ENCODE results near the gene DNPH1.

DNA sequence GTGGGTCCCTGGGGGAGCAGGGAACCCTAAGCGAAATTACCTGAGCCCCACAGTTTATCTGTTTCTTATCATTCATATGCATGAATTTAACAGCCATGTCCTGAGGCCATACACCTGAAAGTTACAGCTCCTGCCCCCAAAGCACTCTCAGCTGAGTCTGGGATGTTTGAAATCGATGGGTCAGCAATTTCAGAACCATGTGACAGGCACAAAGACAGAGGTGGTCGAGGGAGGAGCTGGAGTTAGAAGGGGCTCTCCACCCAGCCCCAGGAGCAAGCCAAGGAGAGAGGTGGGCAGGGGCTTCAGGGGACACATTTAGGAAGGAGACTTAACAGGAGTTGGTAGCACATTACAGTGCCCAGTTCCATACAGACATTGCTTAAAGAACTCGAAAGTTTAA lies 28.9 kb upstream of the DNPH1 start:
- TF ChIP-seq GATA3 (IDR thresholded peaks at IDR 0.05; ENCODE audit: low read depth, low read length), result no peak
- TF ChIP-seq GATA2 (IDR thresholded peaks at IDR 0.05; ENCODE audit: low read depth, low read length), result no peak
